IgD-negative memory B cell (primary cell): ENCODE data around the gene RBSN. TPM values are rescaled to one million over a fixed set of nuclear protein-coding genes. Genes with fewer than 3 reads are reported as not detected.

ENCODE experiments used
- H3K27ac Mint-ChIP-seq, 3 donors: one replicate each; pipeline ENCODE4 v1.8.0; 2020 to 2022; ENCODE audit warnings: mild to moderate bottlenecking in 3 of 3, mixed read lengths in 3 of 3, moderate library complexity in 1 of 3
- H3K27me3 Mint-ChIP-seq: one replicate; pipeline ENCODE4 v1.8.0; 2021; ENCODE audit warnings: mixed read lengths
- H3K36me3 Mint-ChIP-seq: one replicate; pipeline ENCODE4 v1.8.0; 2020; ENCODE audit warnings: mild to moderate bottlenecking, mixed read lengths
- H3K4me1 Mint-ChIP-seq, 3 donors: one replicate each; pipeline ENCODE4 v1.8.0; 2020 to 2022; ENCODE audit warnings: mixed read lengths in 3 of 3, mild to moderate bottlenecking in 1 of 3
- H3K4me3 Mint-ChIP-seq, 4 donors: one replicate each; pipeline ENCODE4 v1.8.0; 2020 to 2022; ENCODE audit warnings: mild to moderate bottlenecking in 4 of 4, mixed read lengths in 4 of 4, moderate library complexity in 3 of 4
- H3K9me3 Mint-ChIP-seq, 3 donors: one replicate each; pipeline ENCODE4 v1.8.0; 2020 to 2021; ENCODE audit warnings: mixed read lengths in 3 of 3, mild to moderate bottlenecking in 1 of 3
- polyA plus RNA-seq: library from polyadenylated mRNA; unstranded; fragments of 300-500 nt; fragmentation: Illumina TruSeq; gene quantifications from one replicate; pipeline ENCODE4 v1.2.3, GENCODE V29; 2021

The RBSN gene
- polyA plus RNA-seq, 1 donor from 2014 or later = 18.2 TPM

DNA sequence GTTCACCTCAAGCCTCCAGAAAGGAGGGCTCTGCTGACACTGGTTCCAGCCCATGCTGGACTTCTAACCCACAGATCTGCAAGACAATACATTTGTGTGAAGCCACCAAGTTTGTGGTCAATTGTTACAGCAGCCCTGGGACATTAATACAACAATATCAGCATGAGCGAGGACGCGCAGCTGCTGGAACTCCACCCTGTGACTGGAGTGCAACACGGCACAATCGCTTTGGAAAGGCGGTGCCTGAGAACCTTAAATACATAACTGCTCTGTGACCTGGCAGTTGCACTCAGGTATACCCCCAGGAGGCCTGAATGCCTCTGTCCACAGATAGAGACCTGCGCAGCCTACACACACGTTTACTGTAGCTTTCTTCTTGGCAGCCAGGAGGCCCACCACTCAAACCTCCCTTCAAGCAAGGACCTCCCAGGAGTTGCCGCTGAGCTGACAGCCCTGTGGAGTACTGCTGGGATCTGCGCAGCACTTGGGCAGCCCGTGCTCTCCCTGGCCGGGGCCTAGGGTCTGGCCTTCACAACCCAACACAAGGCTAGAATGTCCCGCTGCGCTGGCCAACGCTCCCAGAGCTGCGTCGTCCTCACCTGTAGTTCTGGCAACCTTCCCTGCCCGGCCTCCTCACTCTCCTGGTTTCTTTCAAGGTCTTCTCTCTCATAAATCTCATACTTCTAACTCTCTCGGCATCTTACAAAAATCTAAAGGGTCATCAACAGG lies 42.1 kb downstream of the RBSN start:
- peak overlapping the region in 2 of 3 donors; percentile 14 to 37 for H3K27ac Mint-ChIP-seq
- no peaks in the 10 kb centered on the region for H3K27me3 Mint-ChIP-seq
- no peak overlapping the region for H3K4me3 Mint-ChIP-seq
- H3K36me3 Mint-ChIP-seq = peaks cover 8% of the 10 kb centered on the region
- peaks cover 21 to 30% (median 28%) of the 10 kb centered on the region in 3 donors for H3K4me1 Mint-ChIP-seq
- H3K9me3 Mint-ChIP-seq = peaks cover 0 to 4% (median 0%) of the 10 kb centered on the region in 3 donors

DNA sequence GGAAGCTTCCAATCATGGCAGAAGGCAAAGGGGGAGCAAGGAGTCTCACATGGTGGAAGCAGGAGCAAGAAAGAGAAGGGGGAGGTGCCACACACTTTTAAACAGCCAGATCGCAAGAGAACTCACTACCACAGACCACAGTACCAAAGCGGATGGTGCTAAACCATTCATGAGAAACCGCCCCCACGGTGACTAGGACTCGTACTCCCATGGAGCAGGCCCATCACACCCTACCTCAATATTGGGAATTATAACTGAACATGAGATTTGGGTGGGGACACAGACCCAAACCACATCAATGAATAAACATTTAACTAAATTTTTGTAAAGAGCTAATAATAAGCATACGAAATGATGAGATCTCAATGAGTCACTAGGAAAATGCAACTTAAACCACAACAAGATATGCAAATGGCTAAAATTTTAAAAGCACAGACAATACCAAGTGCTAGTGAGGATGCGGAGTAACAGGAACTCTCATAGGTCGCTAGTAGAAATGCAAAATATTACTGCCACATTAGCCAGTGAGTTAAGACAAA lies 43.9 kb downstream of the RBSN start:
- H3K36me3 Mint-ChIP-seq = peaks cover 10% of the 10 kb centered on the region
- peaks cover 2% of the 10 kb centered on the region for H3K27me3 Mint-ChIP-seq
- H3K27ac Mint-ChIP-seq = peak overlapping the region; percentile 48 to 95 (median 80)
- peak overlapping the region; percentile 34 to 71 (median 60) for H3K4me3 Mint-ChIP-seq
- peaks cover 0 to 4% (median 0%) of the 10 kb centered on the region in 3 donors for H3K9me3 Mint-ChIP-seq
- H3K4me1 Mint-ChIP-seq = peaks cover 29 to 45% (median 44%) of the 10 kb centered on the region in 3 donors

DNA sequence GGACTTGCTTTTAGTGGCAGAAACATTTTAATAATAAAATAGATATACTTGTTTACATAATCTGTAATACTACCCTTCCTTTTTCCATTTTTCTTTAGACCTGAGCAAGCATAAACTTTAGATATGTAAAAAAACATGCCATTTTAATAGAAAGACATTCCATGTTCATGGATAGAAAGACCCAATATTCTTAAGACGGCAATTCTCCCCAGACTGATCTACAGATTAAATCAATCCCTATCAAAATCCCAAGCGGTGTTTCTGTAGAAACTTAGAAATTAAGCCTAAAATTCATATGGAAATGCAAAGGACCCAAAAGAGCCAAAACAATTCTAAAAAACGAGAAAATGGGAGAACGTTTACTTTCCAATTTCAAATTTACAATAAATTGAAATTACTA lies 45.4 kb downstream of the RBSN start:
- Mint-ChIP-seq H3K27me3 (peaks cover 2% of the 10 kb centered on the region), H3K36me3 (peaks cover 10% of the 10 kb centered on the region), H3K4me3 (peak overlapping the region in 1 of 4 donors; percentile 12), H3K4me1 (peaks cover 30 to 50% (median 46%) of the 10 kb centered on the region in 3 donors), H3K27ac (no peak overlapping the region), H3K9me3 (peaks cover 0 to 4% (median 0%) of the 10 kb centered on the region in 3 donors)

DNA sequence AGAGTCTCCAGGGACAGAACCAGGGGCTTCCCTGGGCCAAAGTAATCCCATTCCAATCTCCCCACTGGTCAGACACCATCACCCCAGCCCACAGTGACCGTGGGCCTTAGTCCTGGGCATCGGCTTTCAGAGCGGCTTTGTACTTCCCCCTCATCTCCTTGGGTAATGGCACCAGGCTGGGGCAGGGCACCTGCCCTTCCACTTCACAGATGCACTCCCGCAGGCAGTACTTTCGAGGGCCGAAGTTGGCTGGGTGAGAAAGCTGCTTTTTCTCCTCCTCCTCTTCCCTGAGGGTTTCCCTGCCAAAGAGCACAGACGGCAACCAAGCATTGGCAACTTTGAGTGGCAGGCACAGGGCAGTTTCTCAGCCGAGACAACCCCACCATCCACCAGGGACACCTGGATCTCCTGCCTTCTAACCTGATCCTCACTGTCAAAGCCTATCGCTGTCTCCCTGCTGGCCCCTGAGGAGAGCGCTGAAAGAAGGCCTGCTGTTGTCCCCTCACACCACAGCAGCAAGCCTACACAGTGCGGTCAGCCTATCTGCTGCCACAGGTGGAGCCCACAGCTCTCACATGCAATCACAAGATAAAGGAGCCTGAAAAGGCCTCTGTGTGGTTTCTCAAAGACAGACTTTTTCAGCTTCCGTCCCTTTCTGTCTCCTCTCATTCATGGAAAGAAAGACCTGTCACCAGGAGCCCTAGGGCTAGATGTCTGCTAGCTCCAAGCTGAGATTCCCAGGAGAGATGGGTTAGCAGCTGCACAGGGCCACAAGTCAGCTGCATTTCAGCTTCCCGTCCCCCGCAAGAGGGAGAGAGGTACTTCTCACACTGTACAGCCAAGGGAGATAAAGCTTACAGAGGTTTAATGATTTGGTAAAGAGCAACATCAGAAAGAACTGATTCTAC lies 46.4 kb downstream of the RBSN start:
- H3K27ac Mint-ChIP-seq = peak overlapping the region in 1 of 3 donors; percentile 13
- peak overlapping the region in 1 of 4 donors; percentile 66 for H3K4me3 Mint-ChIP-seq
- H3K4me1 Mint-ChIP-seq = peaks cover 30 to 50% (median 43%) of the 10 kb centered on the region in 3 donors
- peaks cover 10% of the 10 kb centered on the region for H3K36me3 Mint-ChIP-seq
- peaks cover 0 to 4% (median 0%) of the 10 kb centered on the region in 3 donors for H3K9me3 Mint-ChIP-seq
- peaks cover 2% of the 10 kb centered on the region for H3K27me3 Mint-ChIP-seq

DNA sequence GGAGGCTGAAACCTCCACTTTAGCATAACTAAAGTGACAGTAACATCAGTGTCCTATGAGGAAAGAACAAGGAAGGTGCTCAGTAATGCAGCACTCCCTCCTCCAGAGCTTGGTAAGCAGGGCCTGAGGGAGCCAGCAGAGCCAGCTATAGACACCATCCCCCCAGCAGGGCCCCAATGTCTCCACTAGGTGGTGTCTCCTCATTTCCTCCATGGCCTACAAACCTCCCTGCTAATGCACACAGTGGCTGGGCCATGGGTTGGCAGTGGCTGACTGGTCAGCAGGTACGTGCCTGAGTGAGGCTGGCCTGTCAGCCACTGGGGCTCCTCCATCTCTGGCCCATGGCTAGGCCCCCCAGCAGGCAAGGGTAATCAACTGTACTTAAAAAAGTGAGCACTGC lies 47.4 kb downstream of the RBSN start:
- Mint-ChIP-seq H3K4me3 (peak overlapping the region in 3 of 4 donors; percentile 51 to 82 (median 60)), H3K9me3 (peaks cover 0 to 4% (median 0%) of the 10 kb centered on the region in 3 donors), H3K36me3 (peaks cover 8% of the 10 kb centered on the region), H3K27ac (peak overlapping the region in 2 of 3 donors; percentile 62 to 96), H3K4me1 (peaks cover 26 to 46% (median 38%) of the 10 kb centered on the region in 3 donors), H3K27me3 (peaks cover 2% of the 10 kb centered on the region)

DNA sequence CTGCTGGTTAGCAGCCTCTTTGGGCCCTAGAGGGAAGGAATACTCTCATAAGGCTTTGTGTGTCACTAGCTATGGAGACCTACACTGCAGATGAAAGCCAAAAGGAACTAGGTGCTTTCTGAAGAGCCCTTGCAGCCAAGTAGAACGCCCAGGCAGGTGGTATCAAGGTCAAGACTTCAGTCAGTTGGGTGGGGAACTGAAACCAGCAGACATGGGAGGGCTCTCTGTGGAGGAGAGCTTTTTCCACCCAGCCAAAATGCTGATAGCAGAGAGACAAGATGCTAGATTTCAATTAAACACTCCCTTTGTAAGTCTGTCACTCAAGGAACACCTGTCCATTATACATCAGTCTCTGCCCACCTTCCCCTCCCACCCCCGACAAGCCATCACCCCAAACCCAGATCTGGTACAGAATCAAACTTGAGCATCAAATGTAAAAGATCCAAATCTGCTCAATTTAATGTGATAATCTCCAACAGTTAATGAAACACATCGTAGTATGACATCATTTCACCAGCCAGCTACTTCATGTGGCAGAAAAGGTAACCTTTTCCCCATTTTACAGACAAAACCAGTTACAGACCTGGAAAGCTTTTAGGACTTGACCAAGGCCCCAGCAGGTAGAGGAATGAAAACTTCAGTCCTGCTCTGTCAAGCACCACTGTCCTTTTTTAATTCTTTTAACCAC lies 48.4 kb downstream of the RBSN start:
- H3K4me3 Mint-ChIP-seq = peak overlapping the region; percentile 13 to 88 (median 66)
- H3K27me3 Mint-ChIP-seq = peaks cover 2% of the 10 kb centered on the region
- peaks cover 0 to 4% (median 0%) of the 10 kb centered on the region in 3 donors for H3K9me3 Mint-ChIP-seq
- peak overlapping the region; percentile 12 to 96 (median 62) for H3K27ac Mint-ChIP-seq
- peaks cover 26 to 44% (median 36%) of the 10 kb centered on the region in 3 donors for H3K4me1 Mint-ChIP-seq
- peaks cover 8% of the 10 kb centered on the region for H3K36me3 Mint-ChIP-seq

DNA sequence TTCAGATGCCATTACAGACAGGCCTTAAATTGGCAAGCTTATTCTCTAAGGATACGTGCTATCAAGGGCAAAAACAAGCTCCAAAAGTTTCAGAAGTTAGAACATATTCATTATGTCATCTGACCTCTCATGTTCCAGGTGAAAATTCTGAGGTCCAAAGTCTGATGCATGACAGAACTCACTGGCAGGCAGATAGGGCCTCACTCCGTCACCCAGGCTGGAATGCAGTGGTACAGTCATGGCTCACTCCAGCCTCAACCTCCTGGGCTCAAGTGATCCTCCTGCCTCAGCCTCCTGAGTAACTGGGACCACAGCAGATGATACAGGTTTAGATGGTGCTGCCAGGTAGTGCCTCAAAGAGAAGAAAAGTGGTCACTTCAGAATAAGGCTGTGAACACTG lies 49.4 kb downstream of the RBSN start:
- H3K4me1 Mint-ChIP-seq = peaks cover 16 to 38% (median 28%) of the 10 kb centered on the region in 3 donors
- H3K27ac Mint-ChIP-seq = peak overlapping the region in 2 of 3 donors; percentile 12 to 96
- H3K4me3 Mint-ChIP-seq = no peak overlapping the region
- H3K9me3 Mint-ChIP-seq = no peaks in the 10 kb centered on the region
- peaks cover 8% of the 10 kb centered on the region for H3K36me3 Mint-ChIP-seq
- peaks cover 2% of the 10 kb centered on the region for H3K27me3 Mint-ChIP-seq

DNA sequence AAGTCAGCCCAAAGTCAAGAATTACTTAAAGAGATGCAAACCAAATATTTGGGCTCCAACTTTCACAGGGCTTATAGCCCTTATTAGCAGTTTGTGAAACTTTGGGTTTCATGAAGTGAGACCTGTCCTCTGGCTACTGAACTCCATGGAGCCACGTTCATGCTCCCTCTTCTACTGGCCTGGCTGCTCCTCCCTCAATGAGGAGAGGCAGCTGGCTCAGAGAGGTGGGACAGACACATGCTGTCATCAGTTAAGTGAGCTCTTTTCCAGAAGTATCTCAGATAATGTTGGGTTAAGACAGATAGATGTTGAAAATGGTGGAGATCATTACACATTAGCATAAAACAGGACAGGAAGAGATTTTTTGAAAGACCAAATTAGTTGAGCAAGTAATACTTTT lies 53.3 kb downstream of the RBSN start:
- Mint-ChIP-seq H3K36me3 (peaks cover 3% of the 10 kb centered on the region), H3K27me3 (peaks cover 2% of the 10 kb centered on the region), H3K9me3 (no peaks in the 10 kb centered on the region), H3K27ac (peak overlapping the region in 1 of 3 donors; percentile 67), H3K4me3 (peak overlapping the region in 1 of 4 donors; percentile 28), H3K4me1 (peaks cover 9 to 19% (median 12%) of the 10 kb centered on the region in 3 donors)

DNA sequence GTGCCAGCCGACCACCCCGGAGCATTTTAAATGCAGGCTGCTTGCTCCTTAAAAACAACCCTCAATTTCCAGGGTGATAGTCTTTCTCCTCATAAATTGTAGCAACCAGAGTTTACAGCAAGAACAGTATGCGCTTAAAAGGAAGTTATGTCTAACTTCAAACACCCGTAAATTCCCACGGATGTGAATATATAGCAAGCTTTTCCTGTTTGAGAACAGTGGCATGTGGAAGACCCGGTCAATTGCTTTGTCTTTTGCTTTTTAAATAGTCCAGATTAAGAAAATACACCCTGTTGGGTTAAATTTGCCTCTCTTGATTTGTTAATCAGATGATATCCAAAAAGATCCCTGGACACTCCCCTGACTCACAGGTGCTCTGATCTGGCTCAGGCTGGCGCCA lies 54.6 kb downstream of the RBSN start:
- H3K27ac Mint-ChIP-seq = peak overlapping the region in 1 of 3 donors; percentile 34
- H3K27me3 Mint-ChIP-seq = no peaks in the 10 kb centered on the region
- peak overlapping the region in 1 of 4 donors; percentile 54 for H3K4me3 Mint-ChIP-seq
- H3K4me1 Mint-ChIP-seq = peaks cover 0 to 8% (median 5%) of the 10 kb centered on the region in 3 donors
- no peaks in the 10 kb centered on the region for H3K9me3 Mint-ChIP-seq
- H3K36me3 Mint-ChIP-seq = no peaks in the 10 kb centered on the region

DNA sequence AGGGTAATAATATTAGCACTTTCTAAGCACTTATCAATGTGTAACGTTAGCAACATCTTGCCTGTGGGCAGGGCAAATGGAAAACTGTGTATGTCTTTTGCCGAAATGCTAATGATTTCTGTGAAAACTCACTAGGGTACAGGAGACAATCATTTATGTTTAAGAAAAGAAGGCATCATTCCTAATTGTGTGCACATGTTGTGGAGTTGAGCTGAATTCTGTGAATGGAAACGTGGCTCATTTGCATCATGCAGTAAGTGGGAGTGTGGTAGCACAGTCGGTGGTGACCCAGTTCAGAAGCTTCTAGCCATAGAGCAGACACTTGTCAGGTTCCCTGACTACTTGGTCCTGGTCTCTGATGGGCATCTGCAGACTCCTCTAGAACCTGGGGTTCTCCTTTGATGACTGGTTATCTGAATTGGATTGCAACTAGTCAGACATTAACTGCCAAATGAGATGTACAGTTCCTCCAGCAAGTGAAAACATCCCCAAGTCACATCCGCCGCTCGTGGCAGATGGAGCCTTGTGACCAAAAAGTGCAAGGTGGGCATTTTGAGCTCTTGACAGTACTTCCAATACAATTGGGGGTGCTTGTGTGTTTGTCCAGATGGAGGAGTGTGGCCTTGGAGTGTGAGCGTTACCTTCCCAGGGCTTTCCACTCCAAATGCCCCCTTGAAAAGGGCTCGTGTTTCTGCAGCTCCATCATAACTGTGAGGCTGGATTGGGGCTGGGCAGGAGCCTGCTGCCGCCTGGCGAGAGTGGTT lies 55.4 kb downstream of the RBSN start:
- no peak overlapping the region for H3K4me3 Mint-ChIP-seq
- no peaks in the 10 kb centered on the region for H3K27me3 Mint-ChIP-seq
- no peaks in the 10 kb centered on the region for H3K36me3 Mint-ChIP-seq
- H3K27ac Mint-ChIP-seq = peak overlapping the region in 1 of 3 donors; percentile 34
- H3K4me1 Mint-ChIP-seq = peaks cover 0 to 8% (median 5%) of the 10 kb centered on the region in 3 donors
- H3K9me3 Mint-ChIP-seq = no peaks in the 10 kb centered on the region

DNA sequence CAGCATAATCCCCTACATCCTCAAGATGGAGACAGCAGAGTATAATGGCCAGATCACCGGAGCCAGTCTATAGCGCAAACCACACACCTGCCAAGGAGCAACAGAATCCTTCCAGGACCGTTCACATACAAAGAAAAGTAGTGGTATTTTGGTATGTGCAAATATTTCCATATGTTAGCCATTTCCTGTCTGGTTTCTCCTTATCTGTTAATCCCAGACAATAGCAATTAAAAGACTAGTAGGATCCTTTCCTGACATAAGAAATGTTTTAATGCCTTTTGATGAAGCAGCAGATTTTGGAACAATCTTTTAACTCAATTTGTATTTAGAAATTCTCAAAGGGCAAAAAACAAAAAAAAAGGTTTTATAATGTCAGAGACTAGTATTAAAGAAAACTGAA lies 56.0 kb downstream of the RBSN start:
- Mint-ChIP-seq H3K4me1 (peaks cover 0 to 8% (median 5%) of the 10 kb centered on the region in 3 donors), H3K4me3 (no peak overlapping the region), H3K36me3 (no peaks in the 10 kb centered on the region), H3K27me3 (no peaks in the 10 kb centered on the region), H3K27ac (no peak overlapping the region), H3K9me3 (no peaks in the 10 kb centered on the region)

DNA sequence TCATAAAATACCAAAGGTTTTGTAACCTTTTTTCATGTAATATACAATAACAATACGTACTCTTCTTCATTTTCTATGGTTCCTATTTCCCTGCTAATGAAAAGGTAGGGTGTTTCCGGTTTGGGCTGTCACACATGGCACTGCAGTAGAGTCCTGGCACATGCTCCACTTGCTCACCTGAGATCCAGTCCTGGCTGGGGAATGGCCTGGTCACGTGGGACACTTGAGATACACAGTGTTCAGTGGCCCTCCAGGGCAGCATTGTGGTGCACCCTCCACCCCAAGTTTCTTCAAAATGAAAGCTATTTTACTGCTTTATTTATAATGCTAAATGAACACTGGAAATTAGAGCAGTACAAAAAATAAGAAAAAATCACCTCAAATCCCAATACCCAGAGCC lies 57.0 kb downstream of the RBSN start:
- H3K4me3 Mint-ChIP-seq = no peak overlapping the region
- H3K4me1 Mint-ChIP-seq = peaks cover 0 to 8% (median 5%) of the 10 kb centered on the region in 3 donors
- no peaks in the 10 kb centered on the region for H3K9me3 Mint-ChIP-seq
- H3K27me3 Mint-ChIP-seq = no peaks in the 10 kb centered on the region
- no peaks in the 10 kb centered on the region for H3K36me3 Mint-ChIP-seq
- H3K27ac Mint-ChIP-seq = no peak overlapping the region

DNA sequence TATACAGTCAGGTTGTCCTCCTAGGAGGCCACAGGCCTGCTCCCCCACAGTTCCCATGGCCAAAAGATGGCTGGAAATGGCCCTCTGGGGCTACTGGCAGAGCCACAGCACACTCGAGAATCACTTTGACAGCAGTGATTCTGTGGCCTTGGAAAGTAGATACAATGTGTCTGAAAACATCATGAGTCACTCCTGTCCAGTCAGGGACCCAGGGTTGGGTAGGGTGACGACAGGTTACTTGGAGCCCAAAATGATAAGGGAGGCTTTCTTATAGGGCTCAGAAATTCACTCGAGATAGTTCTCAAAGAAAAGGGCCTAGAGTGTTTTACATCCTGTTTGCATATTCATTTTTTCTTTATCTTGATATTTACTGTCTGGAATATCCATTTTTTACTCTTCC lies 58.1 kb downstream of the RBSN start:
- no peaks in the 10 kb centered on the region for H3K36me3 Mint-ChIP-seq
- H3K27me3 Mint-ChIP-seq = no peaks in the 10 kb centered on the region
- no peak overlapping the region for H3K4me3 Mint-ChIP-seq
- H3K27ac Mint-ChIP-seq = no peak overlapping the region
- H3K4me1 Mint-ChIP-seq = peaks cover 0 to 8% (median 5%) of the 10 kb centered on the region in 3 donors
- H3K9me3 Mint-ChIP-seq = no peaks in the 10 kb centered on the region

DNA sequence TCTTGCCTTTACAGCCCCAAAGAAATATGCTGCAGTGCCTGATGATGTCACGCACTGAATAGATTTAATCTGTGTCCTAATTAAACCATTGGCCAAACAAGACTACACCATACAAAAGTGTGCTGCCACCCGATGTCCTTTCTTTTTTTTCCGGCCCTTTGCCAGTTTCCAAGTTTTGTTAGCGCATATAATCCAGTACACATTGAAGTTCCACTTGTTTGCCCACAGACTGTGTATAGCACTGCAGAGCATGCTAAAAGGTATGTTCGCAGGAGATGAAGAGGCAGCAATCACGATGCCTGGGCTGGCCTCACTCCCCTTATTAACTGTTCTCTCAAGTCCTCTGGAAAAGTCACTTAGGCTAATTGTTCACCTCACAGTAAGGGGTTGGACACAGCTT lies 60.6 kb downstream of the RBSN start:
- Mint-ChIP-seq H3K9me3 (no peaks in the 10 kb centered on the region), H3K36me3 (no peaks in the 10 kb centered on the region), H3K27me3 (no peaks in the 10 kb centered on the region), H3K4me3 (no peak overlapping the region), H3K27ac (no peak overlapping the region), H3K4me1 (peaks cover 0 to 5% (median 2%) of the 10 kb centered on the region in 3 donors)
